Measurements from ENCODE around the gene ATP10D. TPM values are rescaled to one million over a fixed set of nuclear protein-coding genes. Genes with fewer than 3 reads are reported as not detected.

ATP10D gene
- total and polyA plus RNA-seq, 12 donors, result 3.8 to 70.0 (median 22.6) TPM

GRCh38 chr4:47500776-47501175 is 15.7 kb downstream of the ATP10D start:
- H3K27me3 ChIP-seq, result no peaks in the 10 kb centered on the region
- H3K27ac ChIP-seq, result no peak overlapping the region
- no peak for DNase-seq
- 59 to 63% (median 60%) methylated on average over 3 of the region's 3 CpGs for WGBS, 4 donors
- H3K4me3 ChIP-seq, result no peak overlapping the region
- TF ChIP-seq POLR2A (IDR thresholded peaks at IDR 0.05) (no peak), CTCF (IDR thresholded peaks at IDR 0.05) (no peak)
- intact Hi-C loops (cut with DNase I), result no loop called here
- H3K36me3 ChIP-seq (replicated peaks in 1 of 2), result no peaks in the 10 kb centered on the region
- H3K4me1 ChIP-seq (replicated peaks in 1 of 2), result peaks cover 0 to 11% of the 10 kb centered on the region in 2 donors
- H3K9me3 ChIP-seq (replicated peaks in 1 of 3), result no peaks in the 10 kb centered on the region

GRCh38 chr4:47505147-47505546 is 20.1 kb downstream of the ATP10D start:
- Histone ChIP-seq H3K4me3 (no peak overlapping the region), H3K27me3 (no peaks in the 10 kb centered on the region), H3K36me3 (replicated peaks in 1 of 2) (no peaks in the 10 kb centered on the region), H3K27ac (no peak overlapping the region), H3K4me1 (replicated peaks in 1 of 2) (peaks cover under 1 to 2% of the 10 kb centered on the region in 2 donors), H3K9me3 (replicated peaks in 1 of 3) (no peaks in the 10 kb centered on the region)
- TF ChIP-seq POLR2A (IDR thresholded peaks at IDR 0.05) (no peak), CTCF (IDR thresholded peaks at IDR 0.05) (no peak)
- DNase-seq, result no peak
- 65 to 97% (median 86%) methylated on average over 3 of the region's 3 CpGs for WGBS, 4 donors
- intact Hi-C loops (cut with DNase I), result no loop called here

GRCh38 chr4:47505666-47506065 is 20.6 kb downstream of the ATP10D start:
- no peaks in the 10 kb centered on the region for H3K27me3 ChIP-seq
- no peak overlapping the region for H3K4me3 ChIP-seq
- DNase-seq, result no peak
- WGBS, 4 donors, result 93 to 98% (median 97%) methylated on average over 3 of the region's 3 CpGs
- H3K36me3 ChIP-seq (replicated peaks in 1 of 2), result no peaks in the 10 kb centered on the region
- no peaks in the 10 kb centered on the region for H3K9me3 ChIP-seq (replicated peaks in 1 of 3)
- intact Hi-C loops (cut with DNase I), result no loop called here
- H3K27ac ChIP-seq, result no peak overlapping the region
- H3K4me1 ChIP-seq (replicated peaks in 1 of 2), result peaks cover 4 to 5% of the 10 kb centered on the region in 2 donors
- TF ChIP-seq CTCF (IDR thresholded peaks at IDR 0.05), result no peak
- TF ChIP-seq POLR2A (IDR thresholded peaks at IDR 0.05), result no peak

GRCh38 chr4:47510506-47511143 is 25.6 kb downstream of the ATP10D start:
- Histone ChIP-seq H3K27ac (peak overlapping the region in 1 of 5 donors; percentile 41), H3K27me3 (no peaks in the 10 kb centered on the region), H3K9me3 (replicated peaks in 1 of 3) (no peaks in the 10 kb centered on the region), H3K4me3 (no peak overlapping the region), H3K36me3 (replicated peaks in 1 of 2) (peaks cover 0 to 7% of the 10 kb centered on the region in 2 donors), H3K4me1 (replicated peaks in 1 of 2) (peaks cover 4 to 16% of the 10 kb centered on the region in 2 donors)
- 55 to 65% (median 59%) methylated on average over 2 of the region's 2 CpGs for WGBS, 4 donors
- intact Hi-C loops (cut with DNase I), result no loop called here
- DNase-seq, result no peak
- TF ChIP-seq CTCF (IDR thresholded peaks at IDR 0.05) (peak in 5 of 6 experiments; percentile 19 to 45 (median 37)), POLR2A (IDR thresholded peaks at IDR 0.05) (no peak)
